Astrocyte (in vitro differentiated cells and primary cell): ENCODE data around the gene MOB3C.

Experiments used
- EZH2 ChIP-seq: IDR thresholded peaks from 2 replicates; pipeline ENCODE4 v1.6.1; 2012; ENCODE audit warnings: mild to moderate bottlenecking, low read length, inconsistent platforms; ENCODE audit not compliant: insufficient read depth
- TF ChIP-seq, protein P1 (sequence below): IDR thresholded peaks from 2 replicates; pipeline ENCODE4 v1.5.1; 2011; ENCODE audit warnings: low read depth, mild to moderate bottlenecking, inconsistent platforms, low read length, moderate library complexity; ENCODE audit not compliant: insufficient read depth

- TF ChIP-seq, protein P1, sequence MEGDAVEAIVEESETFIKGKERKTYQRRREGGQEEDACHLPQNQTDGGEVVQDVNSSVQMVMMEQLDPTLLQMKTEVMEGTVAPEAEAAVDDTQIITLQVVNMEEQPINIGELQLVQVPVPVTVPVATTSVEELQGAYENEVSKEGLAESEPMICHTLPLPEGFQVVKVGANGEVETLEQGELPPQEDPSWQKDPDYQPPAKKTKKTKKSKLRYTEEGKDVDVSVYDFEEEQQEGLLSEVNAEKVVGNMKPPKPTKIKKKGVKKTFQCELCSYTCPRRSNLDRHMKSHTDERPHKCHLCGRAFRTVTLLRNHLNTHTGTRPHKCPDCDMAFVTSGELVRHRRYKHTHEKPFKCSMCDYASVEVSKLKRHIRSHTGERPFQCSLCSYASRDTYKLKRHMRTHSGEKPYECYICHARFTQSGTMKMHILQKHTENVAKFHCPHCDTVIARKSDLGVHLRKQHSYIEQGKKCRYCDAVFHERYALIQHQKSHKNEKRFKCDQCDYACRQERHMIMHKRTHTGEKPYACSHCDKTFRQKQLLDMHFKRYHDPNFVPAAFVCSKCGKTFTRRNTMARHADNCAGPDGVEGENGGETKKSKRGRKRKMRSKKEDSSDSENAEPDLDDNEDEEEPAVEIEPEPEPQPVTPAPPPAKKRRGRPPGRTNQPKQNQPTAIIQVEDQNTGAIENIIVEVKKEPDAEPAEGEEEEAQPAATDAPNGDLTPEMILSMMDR = no peak
- TF ChIP-seq EZH2 = no peak
These were observed 54.1 kb downstream of the MOB3C start for GRCh38 chr1:46562498-46562897.
